WTC11 (cell line): ENCODE data around the gene TPP1. TPM values are rescaled to one million over a fixed set of nuclear protein-coding genes. Genes with fewer than 3 reads are reported as not detected.

Source experiments
- ATAC-seq: fragments of 200-7000 bp; cut with Tn5 transposase; 2 replicates; pipeline ENCODE4 v1.10.0; 2021; ENCODE audit warnings: mild to moderate bottlenecking, moderate library complexity
- CTCF ChIA-PET: fragments of 300-600 bp; sonication (Branson Sonifier 250); formaldehyde crosslinking; loops from one replicate; lab custom pipeline; 2021; ENCODE audit warnings: antibody characterized with exemption; lab: Charles Lee
- POLR2A ChIA-PET: fragments of 350-600 bp; sonication (Branson Sonifier 250); formaldehyde crosslinking; loops from one replicate; lab custom pipeline; 2021; ENCODE audit warnings: antibody characterized with exemption; lab: Charles Lee
- DNase-seq: peaks from one replicate; pipeline ENCODE4 v3.0.0; 2021; ENCODE audit warnings: low spot score
- H3K27ac Mint-ChIP-seq: 2 replicates; pipeline ENCODE4 v1.8.0; 2021; ENCODE audit warnings: mixed read lengths
- H3K27me3 Mint-ChIP-seq: 2 replicates; pipeline ENCODE4 v1.8.0; 2021; ENCODE audit warnings: low read depth, mild to moderate bottlenecking, moderate library complexity, mixed read lengths
- H3K36me3 Mint-ChIP-seq: 2 replicates; pipeline ENCODE4 v1.8.0; 2021; ENCODE audit warnings: mixed read lengths
- H3K4me1 Mint-ChIP-seq: 2 replicates; pipeline ENCODE4 v1.8.0; 2022; ENCODE audit warnings: mixed read lengths
- H3K4me3 Mint-ChIP-seq: 2 replicates; pipeline ENCODE4 v1.8.0; 2021; ENCODE audit warnings: mild to moderate bottlenecking, moderate library complexity, mixed read lengths
- H3K9me3 Mint-ChIP-seq: 2 replicates; pipeline ENCODE4 v1.8.0; 2021; ENCODE audit warnings: mixed read lengths
- EMX1 ChIP-seq: fragments of 250-450 bp; sonication (Bioruptor Pico); IDR thresholded peaks from 2 replicates; pipeline ENCODE4 v1.8.0; 2021; ENCODE audit warnings: mild to moderate bottlenecking
- FOXJ3 ChIP-seq: sonication (generic); formaldehyde crosslinking; IDR thresholded peaks from 2 replicates; pipeline ENCODE4 v1.9.0; 2021; ENCODE audit warnings: missing genetic modification reagents, mild to moderate bottlenecking, borderline replicate concordance
- FOXK1 ChIP-seq: sonication (generic); formaldehyde crosslinking; IDR thresholded peaks from 2 replicates; pipeline ENCODE4 v1.8.0; 2022; ENCODE audit warnings: mild to moderate bottlenecking, moderate library complexity, missing genetic modification reagents
- JAZF1 ChIP-seq: fragments of 250-450 bp; sonication (Bioruptor Pico); IDR thresholded peaks from 2 replicates; pipeline ENCODE4 v1.9.0; 2021; ENCODE audit warnings: moderate library complexity, mild to moderate bottlenecking, inconsistent platforms
- MXD4 ChIP-seq: fragments of 250-450 bp; sonication (Bioruptor Pico); IDR thresholded peaks from 2 replicates; pipeline ENCODE4 v1.8.0; 2021; ENCODE audit warnings: mild to moderate bottlenecking, moderate library complexity, borderline replicate concordance
- NFYB ChIP-seq: sonication (generic); formaldehyde crosslinking; conservative IDR thresholded peaks from 2 replicates; pipeline ENCODE4 v1.8.0; 2022; ENCODE audit warnings: low read depth, missing genetic modification reagents
- TCF7 ChIP-seq: sonication (generic); formaldehyde crosslinking; IDR thresholded peaks from 2 replicates; pipeline ENCODE4 v1.8.0; 2022; ENCODE audit warnings: mild to moderate bottlenecking, low read depth, missing genetic modification reagents, moderate library complexity
- TEAD4 ChIP-seq: sonication (generic); formaldehyde crosslinking; IDR thresholded peaks from 2 replicates; pipeline ENCODE4 v1.8.0; 2022; ENCODE audit warnings: mild to moderate bottlenecking, missing genetic modification reagents
- total RNA-seq: library from RNA; stranded (reverse); gene quantifications from 3 replicates; pipeline ENCODE4 v1.2.3, GENCODE V29; 2021
- TF ChIP-seq, protein P1 (sequence below): sonication (generic); formaldehyde crosslinking; IDR thresholded peaks from 2 replicates; pipeline ENCODE4 v1.8.1; 2023; ENCODE audit warnings: mild to moderate bottlenecking, missing genetic modification reagents, borderline replicate concordance
- TF ChIP-seq, protein P2 (sequence below): sonication (generic); formaldehyde crosslinking; IDR thresholded peaks from 2 replicates; pipeline ENCODE4 v1.8.1; 2023; ENCODE audit warnings: mild to moderate bottlenecking, missing genetic modification reagents, moderate library complexity
- TF ChIP-seq, protein P3 (sequence below): fragments of 250-450 bp; sonication (Bioruptor Pico); IDR thresholded peaks from 2 replicates; pipeline ENCODE4 v1.9.0; 2021; ENCODE audit warnings: mild to moderate bottlenecking
- TF ChIP-seq, protein P4 (sequence below): sonication (generic); formaldehyde crosslinking; IDR thresholded peaks from 2 replicates; pipeline ENCODE4 v1.8.0; 2022; ENCODE audit warnings: mild to moderate bottlenecking, missing genetic modification reagents
- TF ChIP-seq, protein P5 (sequence below): sonication (generic); formaldehyde crosslinking; IDR thresholded peaks from 2 replicates; pipeline ENCODE4 v1.8.1; 2023; ENCODE audit warnings: mild to moderate bottlenecking, missing genetic modification reagents
- TF ChIP-seq, protein P6 (sequence below): sonication (generic); formaldehyde crosslinking; IDR thresholded peaks from 2 replicates; pipeline ENCODE4 v1.8.0; 2022; ENCODE audit warnings: missing genetic modification reagents

Gene TPP1
- total RNA-seq, 1 experiment from 2014 or later: 36.2 TPM

DNA sequence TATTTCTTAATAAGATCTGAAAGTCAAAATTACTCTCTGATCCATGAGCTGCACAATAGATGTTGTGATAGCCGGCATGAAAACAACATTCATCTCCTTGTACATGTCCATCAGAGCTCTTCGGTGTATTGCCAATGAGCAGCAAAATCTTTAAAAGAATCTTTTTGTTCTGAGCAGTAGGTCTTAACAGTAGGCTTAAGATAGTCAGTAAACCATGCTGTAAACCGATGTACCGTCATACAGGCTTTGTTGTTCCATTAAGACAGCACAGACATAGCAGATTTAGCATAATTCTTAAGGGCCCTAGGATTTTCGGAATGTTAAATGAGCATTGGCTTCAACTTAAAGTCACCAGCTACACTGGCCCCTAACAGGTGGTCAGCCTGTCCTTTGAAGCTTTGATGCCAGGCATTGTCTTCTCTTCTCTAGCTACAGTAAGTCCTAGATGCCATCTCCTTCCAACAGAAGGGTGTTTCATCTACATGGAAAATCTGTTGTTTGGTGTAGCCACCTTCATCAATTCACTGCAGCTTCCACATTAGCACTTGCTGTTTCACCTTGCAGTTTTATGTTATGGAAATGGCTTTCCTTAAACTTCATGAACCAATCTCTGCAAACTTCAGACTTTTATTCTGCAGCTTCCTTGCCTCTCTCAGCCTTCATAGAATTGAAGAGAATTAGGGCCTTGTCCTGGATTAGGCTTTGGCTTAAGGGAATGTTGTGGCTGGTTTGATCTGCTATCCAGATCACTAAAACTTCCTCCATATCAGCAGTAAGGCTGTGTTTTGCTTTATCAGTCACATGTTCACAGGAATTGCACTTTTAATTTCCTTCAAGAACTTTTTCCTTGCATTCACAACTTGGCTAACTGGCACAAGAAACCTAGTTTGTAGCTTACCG, 44.2 kb downstream of the TPP1 start (continued):
- TF ChIP-seq, protein P1, sequence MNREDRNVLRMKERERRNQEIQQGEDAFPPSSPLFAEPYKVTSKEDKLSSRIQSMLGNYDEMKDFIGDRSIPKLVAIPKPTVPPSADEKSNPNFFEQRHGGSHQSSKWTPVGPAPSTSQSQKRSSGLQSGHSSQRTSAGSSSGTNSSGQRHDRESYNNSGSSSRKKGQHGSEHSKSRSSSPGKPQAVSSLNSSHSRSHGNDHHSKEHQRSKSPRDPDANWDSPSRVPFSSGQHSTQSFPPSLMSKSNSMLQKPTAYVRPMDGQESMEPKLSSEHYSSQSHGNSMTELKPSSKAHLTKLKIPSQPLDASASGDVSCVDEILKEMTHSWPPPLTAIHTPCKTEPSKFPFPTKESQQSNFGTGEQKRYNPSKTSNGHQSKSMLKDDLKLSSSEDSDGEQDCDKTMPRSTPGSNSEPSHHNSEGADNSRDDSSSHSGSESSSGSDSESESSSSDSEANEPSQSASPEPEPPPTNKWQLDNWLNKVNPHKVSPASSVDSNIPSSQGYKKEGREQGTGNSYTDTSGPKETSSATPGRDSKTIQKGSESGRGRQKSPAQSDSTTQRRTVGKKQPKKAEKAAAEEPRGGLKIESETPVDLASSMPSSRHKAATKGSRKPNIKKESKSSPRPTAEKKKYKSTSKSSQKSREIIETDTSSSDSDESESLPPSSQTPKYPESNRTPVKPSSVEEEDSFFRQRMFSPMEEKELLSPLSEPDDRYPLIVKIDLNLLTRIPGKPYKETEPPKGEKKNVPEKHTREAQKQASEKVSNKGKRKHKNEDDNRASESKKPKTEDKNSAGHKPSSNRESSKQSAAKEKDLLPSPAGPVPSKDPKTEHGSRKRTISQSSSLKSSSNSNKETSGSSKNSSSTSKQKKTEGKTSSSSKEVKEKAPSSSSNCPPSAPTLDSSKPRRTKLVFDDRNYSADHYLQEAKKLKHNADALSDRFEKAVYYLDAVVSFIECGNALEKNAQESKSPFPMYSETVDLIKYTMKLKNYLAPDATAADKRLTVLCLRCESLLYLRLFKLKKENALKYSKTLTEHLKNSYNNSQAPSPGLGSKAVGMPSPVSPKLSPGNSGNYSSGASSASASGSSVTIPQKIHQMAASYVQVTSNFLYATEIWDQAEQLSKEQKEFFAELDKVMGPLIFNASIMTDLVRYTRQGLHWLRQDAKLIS (CRISPR knock-in tag): no peak

DNA sequence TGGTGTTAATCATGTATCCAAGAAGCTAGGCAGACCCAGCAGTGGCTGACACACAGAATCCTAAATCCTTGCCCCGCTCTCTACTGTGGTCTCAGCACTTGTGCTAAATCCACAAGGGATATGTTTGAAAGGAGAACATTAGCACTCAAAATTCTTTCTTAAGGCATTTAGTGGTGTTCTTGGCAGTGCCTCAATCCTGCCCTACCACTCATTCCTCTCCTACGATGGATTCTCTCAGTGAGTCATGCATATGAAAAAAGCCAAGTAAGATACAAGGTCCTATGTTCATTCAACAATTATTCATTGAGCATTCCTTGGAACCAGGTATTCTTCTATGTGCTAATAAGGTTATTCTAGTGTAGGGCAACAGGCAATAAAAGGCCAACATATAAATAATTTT, 47.0 kb downstream of the TPP1 start:
- POLR2A ChIA-PET: no interaction called here
- no peaks in the 10 kb centered on the region for H3K36me3 Mint-ChIP-seq
- CTCF ChIA-PET: interaction anchor here (1.0 to 2.6 kb wide), 14 partner anchors 15 to 213 kb away, joined by 3 to 22 read pairs (median 4); partner anchors contain the start of gene TAF10
- H3K4me1 Mint-ChIP-seq: peaks cover 7% of the 10 kb centered on the region
- no peak overlapping the region for H3K27ac Mint-ChIP-seq
- H3K27me3 Mint-ChIP-seq: no peaks in the 10 kb centered on the region; the same call in 1 of the 2 replicates
- H3K9me3 Mint-ChIP-seq: no peaks in the 10 kb centered on the region
- no peak for DNase-seq
- ATAC-seq: no peak
- TF ChIP-seq, protein P2, sequence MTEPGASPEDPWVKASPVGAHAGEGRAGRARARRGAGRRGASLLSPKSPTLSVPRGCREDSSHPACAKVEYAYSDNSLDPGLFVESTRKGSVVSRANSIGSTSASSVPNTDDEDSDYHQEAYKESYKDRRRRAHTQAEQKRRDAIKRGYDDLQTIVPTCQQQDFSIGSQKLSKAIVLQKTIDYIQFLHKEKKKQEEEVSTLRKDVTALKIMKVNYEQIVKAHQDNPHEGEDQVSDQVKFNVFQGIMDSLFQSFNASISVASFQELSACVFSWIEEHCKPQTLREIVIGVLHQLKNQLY (CRISPR knock-in tag): no peak
- no peak for TF ChIP-seq EMX1 (CRISPR knock-in tag)
- no peak for TF ChIP-seq FOXJ3 (CRISPR knock-in tag)
- TF ChIP-seq, protein P3, sequence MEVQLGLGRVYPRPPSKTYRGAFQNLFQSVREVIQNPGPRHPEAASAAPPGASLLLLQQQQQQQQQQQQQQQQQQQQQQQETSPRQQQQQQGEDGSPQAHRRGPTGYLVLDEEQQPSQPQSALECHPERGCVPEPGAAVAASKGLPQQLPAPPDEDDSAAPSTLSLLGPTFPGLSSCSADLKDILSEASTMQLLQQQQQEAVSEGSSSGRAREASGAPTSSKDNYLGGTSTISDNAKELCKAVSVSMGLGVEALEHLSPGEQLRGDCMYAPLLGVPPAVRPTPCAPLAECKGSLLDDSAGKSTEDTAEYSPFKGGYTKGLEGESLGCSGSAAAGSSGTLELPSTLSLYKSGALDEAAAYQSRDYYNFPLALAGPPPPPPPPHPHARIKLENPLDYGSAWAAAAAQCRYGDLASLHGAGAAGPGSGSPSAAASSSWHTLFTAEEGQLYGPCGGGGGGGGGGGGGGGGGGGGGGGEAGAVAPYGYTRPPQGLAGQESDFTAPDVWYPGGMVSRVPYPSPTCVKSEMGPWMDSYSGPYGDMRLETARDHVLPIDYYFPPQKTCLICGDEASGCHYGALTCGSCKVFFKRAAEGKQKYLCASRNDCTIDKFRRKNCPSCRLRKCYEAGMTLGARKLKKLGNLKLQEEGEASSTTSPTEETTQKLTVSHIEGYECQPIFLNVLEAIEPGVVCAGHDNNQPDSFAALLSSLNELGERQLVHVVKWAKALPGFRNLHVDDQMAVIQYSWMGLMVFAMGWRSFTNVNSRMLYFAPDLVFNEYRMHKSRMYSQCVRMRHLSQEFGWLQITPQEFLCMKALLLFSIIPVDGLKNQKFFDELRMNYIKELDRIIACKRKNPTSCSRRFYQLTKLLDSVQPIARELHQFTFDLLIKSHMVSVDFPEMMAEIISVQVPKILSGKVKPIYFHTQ: no peak
- no peak for TF ChIP-seq JAZF1 (CRISPR knock-in tag)
- no peak for TF ChIP-seq FOXK1 (CRISPR knock-in tag)
- no peak for TF ChIP-seq TCF7 (CRISPR knock-in tag)
- TF ChIP-seq TEAD4: no peak
- TF ChIP-seq, protein P4, sequence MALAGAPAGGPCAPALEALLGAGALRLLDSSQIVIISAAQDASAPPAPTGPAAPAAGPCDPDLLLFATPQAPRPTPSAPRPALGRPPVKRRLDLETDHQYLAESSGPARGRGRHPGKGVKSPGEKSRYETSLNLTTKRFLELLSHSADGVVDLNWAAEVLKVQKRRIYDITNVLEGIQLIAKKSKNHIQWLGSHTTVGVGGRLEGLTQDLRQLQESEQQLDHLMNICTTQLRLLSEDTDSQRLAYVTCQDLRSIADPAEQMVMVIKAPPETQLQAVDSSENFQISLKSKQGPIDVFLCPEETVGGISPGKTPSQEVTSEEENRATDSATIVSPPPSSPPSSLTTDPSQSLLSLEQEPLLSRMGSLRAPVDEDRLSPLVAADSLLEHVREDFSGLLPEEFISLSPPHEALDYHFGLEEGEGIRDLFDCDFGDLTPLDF: no peak
- TF ChIP-seq MXD4 (CRISPR knock-in tag): no peak
- TF ChIP-seq, protein P5, sequence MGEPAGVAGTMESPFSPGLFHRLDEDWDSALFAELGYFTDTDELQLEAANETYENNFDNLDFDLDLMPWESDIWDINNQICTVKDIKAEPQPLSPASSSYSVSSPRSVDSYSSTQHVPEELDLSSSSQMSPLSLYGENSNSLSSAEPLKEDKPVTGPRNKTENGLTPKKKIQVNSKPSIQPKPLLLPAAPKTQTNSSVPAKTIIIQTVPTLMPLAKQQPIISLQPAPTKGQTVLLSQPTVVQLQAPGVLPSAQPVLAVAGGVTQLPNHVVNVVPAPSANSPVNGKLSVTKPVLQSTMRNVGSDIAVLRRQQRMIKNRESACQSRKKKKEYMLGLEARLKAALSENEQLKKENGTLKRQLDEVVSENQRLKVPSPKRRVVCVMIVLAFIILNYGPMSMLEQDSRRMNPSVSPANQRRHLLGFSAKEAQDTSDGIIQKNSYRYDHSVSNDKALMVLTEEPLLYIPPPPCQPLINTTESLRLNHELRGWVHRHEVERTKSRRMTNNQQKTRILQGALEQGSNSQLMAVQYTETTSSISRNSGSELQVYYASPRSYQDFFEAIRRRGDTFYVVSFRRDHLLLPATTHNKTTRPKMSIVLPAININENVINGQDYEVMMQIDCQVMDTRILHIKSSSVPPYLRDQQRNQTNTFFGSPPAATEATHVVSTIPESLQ: no peak
- no peak for TF ChIP-seq NFYB (CRISPR knock-in tag)
- TF ChIP-seq, protein P6, sequence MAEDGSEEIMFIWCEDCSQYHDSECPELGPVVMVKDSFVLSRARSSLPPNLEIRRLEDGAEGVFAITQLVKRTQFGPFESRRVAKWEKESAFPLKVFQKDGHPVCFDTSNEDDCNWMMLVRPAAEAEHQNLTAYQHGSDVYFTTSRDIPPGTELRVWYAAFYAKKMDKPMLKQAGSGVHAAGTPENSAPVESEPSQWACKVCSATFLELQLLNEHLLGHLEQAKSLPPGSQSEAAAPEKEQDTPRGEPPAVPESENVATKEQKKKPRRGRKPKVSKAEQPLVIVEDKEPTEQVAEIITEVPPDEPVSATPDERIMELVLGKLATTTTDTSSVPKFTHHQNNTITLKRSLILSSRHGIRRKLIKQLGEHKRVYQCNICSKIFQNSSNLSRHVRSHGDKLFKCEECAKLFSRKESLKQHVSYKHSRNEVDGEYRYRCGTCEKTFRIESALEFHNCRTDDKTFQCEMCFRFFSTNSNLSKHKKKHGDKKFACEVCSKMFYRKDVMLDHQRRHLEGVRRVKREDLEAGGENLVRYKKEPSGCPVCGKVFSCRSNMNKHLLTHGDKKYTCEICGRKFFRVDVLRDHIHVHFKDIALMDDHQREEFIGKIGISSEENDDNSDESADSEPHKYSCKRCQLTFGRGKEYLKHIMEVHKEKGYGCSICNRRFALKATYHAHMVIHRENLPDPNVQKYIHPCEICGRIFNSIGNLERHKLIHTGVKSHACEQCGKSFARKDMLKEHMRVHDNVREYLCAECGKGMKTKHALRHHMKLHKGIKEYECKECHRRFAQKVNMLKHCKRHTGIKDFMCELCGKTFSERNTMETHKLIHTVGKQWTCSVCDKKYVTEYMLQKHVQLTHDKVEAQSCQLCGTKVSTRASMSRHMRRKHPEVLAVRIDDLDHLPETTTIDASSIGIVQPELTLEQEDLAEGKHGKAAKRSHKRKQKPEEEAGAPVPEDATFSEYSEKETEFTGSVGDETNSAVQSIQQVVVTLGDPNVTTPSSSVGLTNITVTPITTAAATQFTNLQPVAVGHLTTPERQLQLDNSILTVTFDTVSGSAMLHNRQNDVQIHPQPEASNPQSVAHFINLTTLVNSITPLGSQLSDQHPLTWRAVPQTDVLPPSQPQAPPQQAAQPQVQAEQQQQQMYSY (CRISPR knock-in tag): no peak
- TF ChIP-seq, all 79 proteins: peak for 0
- H3K4me3 Mint-ChIP-seq: no peak overlapping the region
